Measurements from ENCODE around the gene OXCT1.
"Not testable (repeated sequence)": the region's sequence is repeated elsewhere in the genome, so short reads cannot be mapped to it uniquely, and the experiment has no call there.

The OXCT1 gene

DNA sequence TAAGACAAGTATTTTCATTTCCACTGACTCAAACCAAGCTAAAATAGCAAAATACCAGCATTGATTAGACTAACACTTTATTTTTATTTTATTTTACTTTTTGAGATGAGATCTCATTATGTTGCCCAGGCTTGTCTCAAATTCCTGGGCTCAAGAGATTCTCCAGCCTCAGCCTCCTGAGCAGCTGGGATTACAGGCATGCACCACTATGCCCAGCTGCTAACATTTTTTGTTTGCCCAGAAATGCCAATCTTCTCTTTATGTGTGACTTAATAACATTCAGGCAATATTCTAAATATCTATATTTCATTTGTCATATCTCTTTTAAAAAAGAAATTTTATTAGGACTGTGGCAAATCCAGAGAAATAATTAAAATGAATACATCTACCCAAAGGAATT, 55.0 kb downstream of the OXCT1 start:
- H3K14ac ChIP-seq (ENCODE audit: low read length in 2 of 2), result no peak overlapping the region
- no peak overlapping the region for H4K91ac ChIP-seq (ENCODE audit: low read length)
- H3K27me3 ChIP-seq (ENCODE audit: control insufficient read depth in 1 of 2, insufficient read depth in 1 of 2, low read length in 2 of 2), result no peaks in the 10 kb centered on the region
- no peak overlapping the region for H3K4ac ChIP-seq (ENCODE audit: low read depth in 1 of 2, low read length in 2 of 2)
- no peak overlapping the region for H3K23ac ChIP-seq (ENCODE audit: low read length in 2 of 2)
- H3K27ac ChIP-seq (ENCODE audit: low read length, poor library complexity, severe bottlenecking), result no peak overlapping the region
- no peak overlapping the region for H2AK5ac ChIP-seq (ENCODE audit: low read length, severe bottlenecking)
- H2AFZ ChIP-seq (ENCODE audit: low read depth, low read length), result no peak overlapping the region
- no peak overlapping the region for H2BK120ac ChIP-seq (ENCODE audit: low read depth, low read length)
- H3K79me1 ChIP-seq (replicated peaks; ENCODE audit: low read length, poor library complexity, severe bottlenecking), result no peaks in the 10 kb centered on the region
- H3K9me3 ChIP-seq (ENCODE audit: control insufficient read depth, low read length), result no peaks in the 10 kb centered on the region
- H3K9ac ChIP-seq (ENCODE audit: low read length), result no peak overlapping the region
- H4K8ac ChIP-seq (ENCODE audit: low read length), result no peak overlapping the region
- H3K4me2 ChIP-seq (ENCODE audit: low read length, poor library complexity, severe bottlenecking), result no peak overlapping the region
- no peak for DNase-seq
- H2BK12ac ChIP-seq (ENCODE audit: low read length in 2 of 2), result no peak overlapping the region
- H3K18ac ChIP-seq (ENCODE audit: low read depth in 1 of 2, low read length in 2 of 2), result no peak overlapping the region
- no peak overlapping the region for H2BK5ac ChIP-seq (ENCODE audit: low read depth, low read length, poor library complexity, severe bottlenecking)
- H2BK15ac ChIP-seq (ENCODE audit: low read depth, poor library complexity, severe bottlenecking), result no peak overlapping the region
- no peaks in the 10 kb centered on the region for H3K4me1 ChIP-seq (ENCODE audit: control insufficient read depth, insufficient read depth, low read depth, low read length)
- H3K4me3 ChIP-seq (ENCODE audit: insufficient read depth in 1 of 2, low read depth in 1 of 2, low read length in 2 of 2), result no peak overlapping the region
- H3K36me3 ChIP-seq (ENCODE audit: control insufficient read depth in 1 of 2, insufficient read depth in 2 of 2, low read depth in 1 of 2, low read length in 2 of 2), result no peaks in the 10 kb centered on the region

DNA sequence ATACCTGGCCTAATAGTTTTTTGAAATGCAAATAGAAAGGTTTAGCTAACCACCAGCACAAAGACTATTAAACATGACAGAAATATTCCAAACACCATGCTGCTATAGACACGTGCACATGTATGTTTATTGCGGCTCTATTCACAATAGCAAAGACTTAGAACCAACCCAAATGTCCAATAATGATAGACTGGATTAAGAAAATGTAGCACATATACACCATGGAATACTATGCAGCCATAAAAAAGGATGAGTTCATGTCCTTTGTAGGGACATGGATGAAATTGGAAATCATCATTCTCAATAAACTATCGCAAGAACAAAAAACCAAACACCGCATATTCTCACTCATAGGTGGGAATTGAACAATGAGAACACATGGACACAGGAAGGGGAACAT, 55.9 kb downstream of the OXCT1 start:
- WGBS, result no CpG with 5 or more reads among the region's 4 CpGs
- not testable (repeated sequence) for H3K9ac ChIP-seq (ENCODE audit: low read length); H2AFZ ChIP-seq (ENCODE audit: low read depth, low read length); H3K9me3 ChIP-seq (ENCODE audit: control insufficient read depth, low read length); H3K4ac ChIP-seq (ENCODE audit: low read depth in 1 of 2, low read length in 2 of 2); H3K23ac ChIP-seq (ENCODE audit: low read length in 2 of 2); H3K36me3 ChIP-seq (ENCODE audit: control insufficient read depth in 1 of 2, insufficient read depth in 2 of 2, low read depth in 1 of 2, low read length in 2 of 2); H4K8ac ChIP-seq (ENCODE audit: low read length); H2BK12ac ChIP-seq (ENCODE audit: low read length in 2 of 2); H3K4me2 ChIP-seq (ENCODE audit: low read length, poor library complexity, severe bottlenecking); H2AK5ac ChIP-seq (ENCODE audit: low read length, severe bottlenecking); H3K79me1 ChIP-seq (replicated peaks; ENCODE audit: low read length, poor library complexity, severe bottlenecking); H3K27ac ChIP-seq (ENCODE audit: low read length, poor library complexity, severe bottlenecking); DNase-seq; H3K14ac ChIP-seq (ENCODE audit: low read length in 2 of 2); H4K91ac ChIP-seq (ENCODE audit: low read length); H2BK5ac ChIP-seq (ENCODE audit: low read depth, low read length, poor library complexity, severe bottlenecking); H3K18ac ChIP-seq (ENCODE audit: low read depth in 1 of 2, low read length in 2 of 2); H2BK120ac ChIP-seq (ENCODE audit: low read depth, low read length); H2BK15ac ChIP-seq (ENCODE audit: low read depth, poor library complexity, severe bottlenecking); H3K4me3 ChIP-seq (ENCODE audit: insufficient read depth in 1 of 2, low read depth in 1 of 2, low read length in 2 of 2); H3K27me3 ChIP-seq (ENCODE audit: control insufficient read depth in 1 of 2, insufficient read depth in 1 of 2, low read length in 2 of 2); H3K4me1 ChIP-seq (ENCODE audit: control insufficient read depth, insufficient read depth, low read depth, low read length)

- WGBS, result 95% methylated on average over 4 of the region's 4 CpGs
- Histone ChIP-seq H3K27me3 (ENCODE audit: control insufficient read depth in 1 of 2, insufficient read depth in 1 of 2, low read length in 2 of 2) (no peaks in the 10 kb centered on the region), H2BK120ac (ENCODE audit: low read depth, low read length) (no peak overlapping the region)
These were observed 58.1 kb downstream of the OXCT1 start for GRCh38 chr5:41812156-41812555.

DNA sequence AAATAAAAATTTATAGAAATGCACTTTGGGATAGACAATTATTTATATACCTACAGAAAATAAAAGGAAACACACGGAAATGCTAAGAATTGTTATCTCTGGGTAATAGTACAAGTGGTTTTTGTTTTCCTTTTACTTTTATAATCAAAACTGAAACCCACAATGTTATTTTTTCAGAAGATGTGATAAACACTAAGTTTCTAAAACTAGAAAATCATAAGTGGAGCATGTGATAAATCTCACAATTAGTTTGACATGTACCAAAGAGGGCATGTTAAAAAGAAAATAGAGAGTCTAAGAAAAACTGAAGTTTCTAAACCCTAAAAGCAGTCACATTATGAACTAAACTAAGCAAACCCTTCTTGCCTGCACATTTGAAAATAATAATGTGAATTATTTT, 61.1 kb downstream of the OXCT1 start:
- Histone ChIP-seq H3K18ac (ENCODE audit: low read depth in 1 of 2, low read length in 2 of 2) (no peak overlapping the region), H3K23ac (ENCODE audit: low read length in 2 of 2) (no peak overlapping the region), H2BK15ac (ENCODE audit: low read depth, poor library complexity, severe bottlenecking) (no peak overlapping the region)

More at GRCh38 chr5:41812156-41812555, 58.1 kb downstream of the OXCT1 start:
- no peak overlapping the region for H4K91ac ChIP-seq (ENCODE audit: low read length)
- no peak overlapping the region for H3K18ac ChIP-seq (ENCODE audit: low read depth in 1 of 2, low read length in 2 of 2)
- no peak for DNase-seq
- H3K4ac ChIP-seq (ENCODE audit: low read depth in 1 of 2, low read length in 2 of 2), result no peak overlapping the region
- H2BK5ac ChIP-seq (ENCODE audit: low read depth, low read length, poor library complexity, severe bottlenecking), result no peak overlapping the region
- H3K9ac ChIP-seq (ENCODE audit: low read length), result no peak overlapping the region
- H2BK15ac ChIP-seq (ENCODE audit: low read depth, poor library complexity, severe bottlenecking), result no peak overlapping the region
- no peak overlapping the region for H2AFZ ChIP-seq (ENCODE audit: low read depth, low read length)
- no peaks in the 10 kb centered on the region for H3K79me1 ChIP-seq (replicated peaks; ENCODE audit: low read length, poor library complexity, severe bottlenecking)
- H4K8ac ChIP-seq (ENCODE audit: low read length), result no peak overlapping the region
- no peak overlapping the region for H2BK12ac ChIP-seq (ENCODE audit: low read length in 2 of 2)
- H3K14ac ChIP-seq (ENCODE audit: low read length in 2 of 2), result no peak overlapping the region
- H3K36me3 ChIP-seq (ENCODE audit: control insufficient read depth in 1 of 2, insufficient read depth in 2 of 2, low read depth in 1 of 2, low read length in 2 of 2), result peaks cover 0 to 4% of the 10 kb centered on the region in 2 experiments
- H3K23ac ChIP-seq (ENCODE audit: low read length in 2 of 2), result no peak overlapping the region
- H3K4me3 ChIP-seq (ENCODE audit: insufficient read depth in 1 of 2, low read depth in 1 of 2, low read length in 2 of 2), result no peak overlapping the region
- no peak overlapping the region for H3K4me2 ChIP-seq (ENCODE audit: low read length, poor library complexity, severe bottlenecking)
- no peak overlapping the region for H3K27ac ChIP-seq (ENCODE audit: low read length, poor library complexity, severe bottlenecking)
- no peaks in the 10 kb centered on the region for H3K4me1 ChIP-seq (ENCODE audit: control insufficient read depth, insufficient read depth, low read depth, low read length)
- H2AK5ac ChIP-seq (ENCODE audit: low read length, severe bottlenecking), result no peak overlapping the region
- H3K9me3 ChIP-seq (ENCODE audit: control insufficient read depth, low read length), result no peaks in the 10 kb centered on the region

More for the DNA sequence above, 61.1 kb downstream of the OXCT1 start:
- Histone ChIP-seq H2BK12ac (ENCODE audit: low read length in 2 of 2) (no peak overlapping the region), H2AFZ (ENCODE audit: low read depth, low read length) (no peak overlapping the region), H3K36me3 (ENCODE audit: control insufficient read depth in 1 of 2, insufficient read depth in 2 of 2, low read depth in 1 of 2, low read length in 2 of 2) (peaks cover 0 to 33% of the 10 kb centered on the region in 2 experiments), H3K14ac (ENCODE audit: low read length in 2 of 2) (no peak overlapping the region), H3K4me3 (ENCODE audit: insufficient read depth in 1 of 2, low read depth in 1 of 2, low read length in 2 of 2) (no peak overlapping the region), H4K8ac (ENCODE audit: low read length) (no peak overlapping the region), H3K27me3 (ENCODE audit: control insufficient read depth in 1 of 2, insufficient read depth in 1 of 2, low read length in 2 of 2) (no peaks in the 10 kb centered on the region), H4K91ac (ENCODE audit: low read length) (no peak overlapping the region), H2BK120ac (ENCODE audit: low read depth, low read length) (no peak overlapping the region), H3K4ac (ENCODE audit: low read depth in 1 of 2, low read length in 2 of 2) (no peak overlapping the region), H3K27ac (ENCODE audit: low read length, poor library complexity, severe bottlenecking) (no peak overlapping the region), H3K9me3 (ENCODE audit: control insufficient read depth, low read length) (no peaks in the 10 kb centered on the region), H2AK5ac (ENCODE audit: low read length, severe bottlenecking) (no peak overlapping the region), H2BK5ac (ENCODE audit: low read depth, low read length, poor library complexity, severe bottlenecking) (no peak overlapping the region), H3K9ac (ENCODE audit: low read length) (no peak overlapping the region), H3K4me2 (ENCODE audit: low read length, poor library complexity, severe bottlenecking) (no peak overlapping the region), H3K79me1 (replicated peaks; ENCODE audit: low read length, poor library complexity, severe bottlenecking) (no peaks in the 10 kb centered on the region), H3K4me1 (ENCODE audit: control insufficient read depth, insufficient read depth, low read depth, low read length) (no peaks in the 10 kb centered on the region)
- no CpG with 5 or more reads among the region's 1 CpG for WGBS
- DNase-seq, result peak; percentile 12

Measured in mesenchymal stem cell (in vitro differentiated cells and primary cell).